ENCODE results near the gene PHLPP1. TPM values are rescaled to one million over a fixed set of nuclear protein-coding genes. Genes with fewer than 3 reads are reported as not detected.

The PHLPP1 gene
- total RNA-seq, 2 donors from 2014 or later, result 4.6 to 5.9 TPM

DNA sequence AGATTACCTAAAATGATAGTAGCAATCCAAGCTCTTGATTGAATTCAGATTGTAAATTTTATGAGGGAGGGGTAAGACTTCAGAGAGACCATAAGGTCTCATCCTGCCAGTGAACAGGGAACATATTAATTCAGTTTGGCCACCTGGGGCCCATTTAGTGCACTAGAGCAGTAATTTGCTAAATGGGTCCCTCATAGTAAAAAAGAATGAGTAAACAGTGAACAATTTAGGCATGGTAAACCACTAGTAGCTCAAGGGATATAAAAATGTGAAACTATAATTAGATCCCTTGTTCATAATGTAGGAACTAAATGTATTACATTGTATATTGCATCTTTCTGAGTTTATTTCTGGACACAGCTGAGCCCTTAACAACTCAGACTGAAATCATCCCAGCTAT, 4.9 kb upstream of the PHLPP1 start:
- no peaks in the 10 kb centered on the region for H3K9me3 ChIP-seq
- H3K4me1 ChIP-seq, result peaks cover 0 to 4% of the 10 kb centered on the region in 2 donors
- no peak overlapping the region for H3K27ac ChIP-seq
- H3K27me3 ChIP-seq, result no peaks in the 10 kb centered on the region
- TF ChIP-seq CTCF (IDR thresholded peaks at IDR 0.05), result no peak
- no peaks in the 10 kb centered on the region for H3K36me3 ChIP-seq
- H3K4me3 ChIP-seq, result no peak overlapping the region
- no peak for DNase-seq (ENCODE audit: low spot score)

- Histone ChIP-seq H3K36me3 (no peaks in the 10 kb centered on the region), H3K27ac (no peak overlapping the region), H3K27me3 (no peaks in the 10 kb centered on the region), H3K4me3 (no peak overlapping the region), H3K4me1 (peaks cover 0 to 4% of the 10 kb centered on the region in 2 donors), H3K9me3 (no peaks in the 10 kb centered on the region)
- no peak for TF ChIP-seq CTCF (IDR thresholded peaks at IDR 0.05)
- no peak for DNase-seq (ENCODE audit: low spot score)
Observed at GRCh38 chr18:62711781-62712180, 3.6 kb upstream of the PHLPP1 start.

- no peaks in the 10 kb centered on the region for H3K36me3 ChIP-seq
- H3K27me3 ChIP-seq, result no peaks in the 10 kb centered on the region
- H3K4me3 ChIP-seq, result no peak overlapping the region
- H3K4me1 ChIP-seq, result peaks cover 0 to 18% of the 10 kb centered on the region in 2 donors
- TF ChIP-seq CTCF (IDR thresholded peaks at IDR 0.05), result no peak
- H3K9me3 ChIP-seq, result no peaks in the 10 kb centered on the region
- H3K27ac ChIP-seq, result no peak overlapping the region
- DNase-seq (ENCODE audit: low spot score), result no peak
Observed at GRCh38 chr18:62713651-62714247, 1.6 kb upstream of the PHLPP1 start.

DNA sequence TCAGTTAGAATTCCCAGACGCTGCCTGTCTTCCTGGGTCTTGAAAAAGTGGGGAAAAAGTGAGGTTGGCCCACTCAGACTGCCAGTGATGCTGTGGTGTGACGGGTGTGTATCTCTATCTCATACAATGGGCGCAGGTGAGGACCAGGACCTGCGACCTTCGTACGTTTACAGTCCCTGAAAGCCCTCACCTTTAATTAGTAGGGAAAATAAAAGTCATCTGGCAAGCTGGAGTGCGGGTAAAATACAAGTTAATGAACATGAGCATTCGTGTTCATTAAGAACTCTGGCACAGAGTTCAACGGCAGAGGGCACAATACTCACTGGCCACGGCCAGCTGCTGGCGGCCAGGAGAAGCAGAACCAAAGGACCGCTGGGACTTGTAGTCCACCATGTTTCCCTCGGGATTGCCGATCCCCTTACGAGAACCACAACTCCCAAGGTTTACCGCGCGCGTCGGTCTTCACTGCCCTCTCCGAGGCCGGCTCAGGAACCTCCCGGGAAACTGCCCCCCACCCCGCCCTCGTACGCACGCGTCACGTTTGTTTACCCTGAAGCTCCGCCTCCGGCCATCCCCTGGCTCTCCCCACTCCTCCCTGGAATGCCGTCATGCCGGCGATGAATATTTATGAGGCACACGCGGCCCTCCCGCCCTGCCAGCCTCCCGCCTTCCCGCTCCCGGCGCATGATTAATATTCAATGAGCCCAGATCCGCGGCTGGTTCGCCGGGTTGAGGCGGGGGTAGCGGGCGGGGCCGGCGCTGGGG, 488 bp upstream of the PHLPP1 start:
- Histone ChIP-seq H3K4me3 (peak overlapping the region; percentile 77 to 83), H3K9me3 (no peaks in the 10 kb centered on the region), H3K4me1 (peaks cover 0 to 29% of the 10 kb centered on the region in 2 donors), H3K27ac (peak overlapping the region; percentile 95 to 96), H3K36me3 (no peaks in the 10 kb centered on the region), H3K27me3 (no peaks in the 10 kb centered on the region)
- peak; percentile 78 to 88 for TF ChIP-seq CTCF (IDR thresholded peaks at IDR 0.05)
- DNase-seq (ENCODE audit: low spot score), result peak; percentile 99

DNA sequence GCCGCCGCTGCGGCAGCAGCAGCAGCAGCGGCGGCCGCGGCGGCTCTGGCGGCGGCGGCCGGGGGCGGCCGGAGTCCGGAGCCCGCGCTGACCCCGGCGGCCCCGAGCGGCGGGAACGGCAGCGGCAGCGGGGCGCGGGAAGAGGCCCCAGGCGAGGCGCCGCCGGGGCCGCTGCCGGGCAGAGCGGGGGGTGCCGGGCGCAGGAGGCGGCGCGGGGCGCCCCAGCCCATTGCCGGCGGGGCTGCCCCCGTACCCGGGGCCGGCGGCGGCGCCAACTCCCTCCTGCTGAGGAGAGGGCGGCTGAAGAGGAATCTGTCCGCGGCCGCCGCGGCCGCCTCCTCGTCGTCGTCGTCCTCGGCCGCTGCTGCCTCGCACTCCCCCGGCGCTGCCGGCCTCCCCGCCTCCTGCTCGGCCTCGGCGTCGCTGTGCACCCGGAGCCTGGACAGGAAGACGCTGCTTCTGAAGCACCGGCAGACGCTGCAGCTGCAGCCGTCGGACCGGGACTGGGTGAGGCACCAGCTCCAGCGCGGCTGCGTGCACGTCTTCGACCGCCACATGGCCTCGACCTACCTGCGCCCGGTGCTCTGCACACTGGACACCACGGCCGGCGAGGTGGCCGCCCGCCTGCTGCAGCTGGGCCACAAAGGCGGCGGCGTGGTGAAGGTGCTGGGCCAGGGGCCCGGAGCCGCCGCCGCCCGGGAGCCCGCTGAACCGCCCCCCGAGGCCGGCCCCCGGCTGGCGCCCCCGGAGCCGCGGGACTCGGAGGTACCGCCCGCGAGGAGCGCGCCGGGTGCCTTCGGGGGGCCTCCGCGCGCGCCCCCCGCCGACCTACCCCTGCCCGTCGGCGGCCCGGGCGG, 646 bp downstream of the PHLPP1 start:
- Histone ChIP-seq H3K27ac (peak overlapping the region; percentile 95 to 96), H3K36me3 (no peaks in the 10 kb centered on the region), H3K4me3 (peak overlapping the region; percentile 77 to 83), H3K4me1 (peaks cover 0 to 29% of the 10 kb centered on the region in 2 donors), H3K9me3 (no peaks in the 10 kb centered on the region), H3K27me3 (no peaks in the 10 kb centered on the region)
- no peak for TF ChIP-seq CTCF (IDR thresholded peaks at IDR 0.05)
- DNase-seq (ENCODE audit: low spot score), result peak; percentile 64

Data from right atrium auricular region (tissue), 2 donors.